Osteoblast (primary cell): Measurements from ENCODE around the gene IL34. TPM values are rescaled to one million over a fixed set of nuclear protein-coding genes. Genes with fewer than 3 reads are reported as not detected.

ENCODE experiments used
- DNase-seq: peaks from one replicate; pipeline ENCODE4 v3.0.0; 2011; ENCODE audit warnings: low spot score, mixed read lengths; ENCODE audit not compliant: insufficient read length; ENCODE audit errors: missing footprints
- H2AFZ ChIP-seq: 2 replicates; pipeline ENCODE4 v1.6.0; 2011; ENCODE audit warnings: mild to moderate bottlenecking, low read length
- H3K27ac ChIP-seq: 2 replicates; pipeline ENCODE4 v1.5.1; 2011; ENCODE audit warnings: mild to moderate bottlenecking, low read depth, low read length, moderate library complexity
- H3K27me3 ChIP-seq: 2 replicates; pipeline ENCODE4 v1.6.0; 2012; ENCODE audit warnings: mild to moderate bottlenecking, control low read depth, inconsistent platforms, low read length, moderate library complexity; ENCODE audit not compliant: insufficient read depth
- H3K36me3 ChIP-seq: 2 replicates; pipeline ENCODE4 v1.5.1; 2011; ENCODE audit warnings: mild to moderate bottlenecking, low read length, control low read depth, moderate library complexity; ENCODE audit not compliant: insufficient read depth
- H3K4me1 ChIP-seq: 2 replicates; pipeline ENCODE4 v1.5.1; 2011; ENCODE audit warnings: mild to moderate bottlenecking, low read length, control low read depth, moderate library complexity; ENCODE audit not compliant: insufficient read depth
- H3K4me2 ChIP-seq: 2 replicates; pipeline ENCODE4 v1.6.0; 2011; ENCODE audit warnings: mild to moderate bottlenecking, low read length; ENCODE audit not compliant: insufficient read depth
- H3K4me3 ChIP-seq: fragments of 200-600 bp; sonication (generic); 3 replicates; pipeline ENCODE4 v1.5.1; 2012; ENCODE audit warnings: mild to moderate bottlenecking, low read length, inconsistent platforms; ENCODE audit not compliant: insufficient read depth
- H3K79me2 ChIP-seq: 2 replicates; pipeline ENCODE4 v1.6.0; 2012; ENCODE audit warnings: mild to moderate bottlenecking, low read length, control low read depth, inconsistent platforms; ENCODE audit not compliant: insufficient read depth
- H3K9me3 ChIP-seq: 2 replicates; pipeline ENCODE4 v1.5.1; 2011; ENCODE audit warnings: low read depth, low read length, control low read depth
- H4K20me1 ChIP-seq: 2 replicates; pipeline ENCODE4 v1.6.0; 2012; ENCODE audit warnings: mild to moderate bottlenecking, low read length, control low read depth; ENCODE audit not compliant: insufficient read depth
- CTCF ChIP-seq: IDR thresholded peaks from 2 replicates; pipeline ENCODE4 v1.5.1; 2011; ENCODE audit warnings: mild to moderate bottlenecking, low read depth, low read length, moderate library complexity; ENCODE audit errors: extremely low read depth
- total RNA-seq: library from RNA; depleted of rRNA; stranded (reverse); fragments of >200 nt; gene quantifications from 2 replicates; pipeline ENCODE4 v1.2.3, GENCODE V29; 2012

The IL34 gene
- total RNA-seq, 1 donor = 9.4 TPM

- no peak for TF ChIP-seq CTCF
- Histone ChIP-seq H4K20me1 (peaks cover 36% of the 10 kb centered on the region), H3K27me3 (no peaks in the 10 kb centered on the region), H3K36me3 (peaks cover 46% of the 10 kb centered on the region), H2AFZ (no peak overlapping the region), H3K27ac (no peak overlapping the region), H3K9me3 (no peaks in the 10 kb centered on the region), H3K4me3 (no peak overlapping the region), H3K79me2 (no peaks in the 10 kb centered on the region), H3K4me2 (no peak overlapping the region), H3K4me1 (peaks cover 7% of the 10 kb centered on the region)
- peak; percentile 98 for DNase-seq
Measured at GRCh38 chr16:70661918-70662641, 15.7 kb downstream of the IL34 start.

- Histone ChIP-seq H4K20me1 (peaks cover 40% of the 10 kb centered on the region), H3K36me3 (peaks cover 55% of the 10 kb centered on the region)
Measured at GRCh38 chr16:70662991-70663523, 16.7 kb downstream of the IL34 start.

GRCh38 chr16:70663524-70664324 lies 17.4 kb downstream of the IL34 start:
- peaks cover 7% of the 10 kb centered on the region for H3K79me2 ChIP-seq
- TF ChIP-seq CTCF = no peak
- H4K20me1 ChIP-seq = peaks cover 40% of the 10 kb centered on the region
- H3K4me1 ChIP-seq = peaks cover 7% of the 10 kb centered on the region
- H3K9me3 ChIP-seq = no peaks in the 10 kb centered on the region
- peaks cover 62% of the 10 kb centered on the region for H3K36me3 ChIP-seq
- no peak overlapping the region for H3K4me2 ChIP-seq
- no peak overlapping the region for H3K4me3 ChIP-seq
- no peak overlapping the region for H3K27ac ChIP-seq
- no peak overlapping the region for H2AFZ ChIP-seq
- peak; percentile 52 for DNase-seq
- no peaks in the 10 kb centered on the region for H3K27me3 ChIP-seq

More at GRCh38 chr16:70662991-70663523, 16.7 kb downstream of the IL34 start:
- TF ChIP-seq CTCF = no peak
- peak; percentile 84 for DNase-seq
- no peak overlapping the region for H3K4me3 ChIP-seq
- peaks cover 7% of the 10 kb centered on the region for H3K4me1 ChIP-seq
- H3K9me3 ChIP-seq = no peaks in the 10 kb centered on the region
- H3K27ac ChIP-seq = no peak overlapping the region
- H3K4me2 ChIP-seq = no peak overlapping the region
- H2AFZ ChIP-seq = no peak overlapping the region
- no peaks in the 10 kb centered on the region for H3K27me3 ChIP-seq
- peaks cover 2% of the 10 kb centered on the region for H3K79me2 ChIP-seq
